A549 (cell line): ENCODE measurements around the gene ATN1.

Experiments
- CBX2 ChIP-seq: fragments of 200-600 bp; sonication (generic); IDR thresholded peaks from 2 replicates; pipeline ENCODE4 v1.6.1; 2016; ENCODE audit warnings: low read depth, mild to moderate bottlenecking, borderline replicate concordance
- CEBPB ChIP-seq, 2 experiments: fragments of >200 bp in 1 of 2; sonication (Bioruptor Twin) in 1 of 2; formaldehyde crosslinking in 1 of 2; IDR thresholded peaks; 2 replicates each; pipeline ENCODE4 v1.6.1; 2012 to 2016
- CTCF ChIP-seq: fragments of >200 bp; sonication (Bioruptor Twin); formaldehyde crosslinking; IDR thresholded peaks from 3 replicates; pipeline ENCODE4 v1.5.1; 2016
- EP300 ChIP-seq, 2 experiments: fragments of >200 bp; sonication (Bioruptor Twin); formaldehyde crosslinking; IDR thresholded peaks; 2 replicates in 1 of 2; 3 replicates in 1 of 2; pipeline ENCODE4 v1.6.1; 2016 to 2017
- FOSL2 ChIP-seq, 2 experiments: fragments of 450-650 bp in 1 of 2; fragments of >200 bp in 1 of 2; sonication (Bioruptor Twin) in 1 of 2; formaldehyde crosslinking; IDR thresholded peaks; 2 replicates each; pipeline versions ENCODE4 v1.5.0 to v1.6.1; 2016 to 2020; ENCODE audit warnings: mild to moderate bottlenecking in 1 of 2, moderate library complexity in 1 of 2
- HOXA7 ChIP-seq: fragments of 250-450 bp; sonication (Bioruptor Pico); IDR thresholded peaks from 2 replicates; pipeline ENCODE4 v1.5.0; 2020; ENCODE audit warnings: mild to moderate bottlenecking, moderate library complexity
- MAX ChIP-seq: IDR thresholded peaks from 2 replicates; pipeline ENCODE4 v1.6.1; 2012
- MAZ ChIP-seq: fragments of 150-350 bp; IDR thresholded peaks from 2 replicates; pipeline ENCODE4 v1.6.1; 2014; ENCODE audit warnings: antibody characterized with exemption, low read depth, low read length, borderline replicate concordance
- PHF8 ChIP-seq: fragments of 200-600 bp; sonication (generic); IDR thresholded peaks from 2 replicates; pipeline ENCODE4 v1.6.1; 2016; ENCODE audit warnings: low read depth, mild to moderate bottlenecking, antibody characterized with exemption, moderate library complexity, borderline replicate concordance
- POLR2A ChIP-seq: IDR thresholded peaks from 2 replicates; pipeline ENCODE4 v1.6.1; 2012; ENCODE audit warnings: mild to moderate bottlenecking, low read length
- RAD21 ChIP-seq, 2 experiments: fragments of >200 bp in 1 of 2; sonication (Bioruptor Twin) in 1 of 2; formaldehyde crosslinking in 1 of 2; IDR thresholded peaks in 1 of 2; conservative IDR thresholded peaks in 1 of 2; 2 replicates in 1 of 2; 3 replicates in 1 of 2; pipeline ENCODE4 v1.6.1; 2012 to 2018; ENCODE audit warnings: inconsistent platforms in 1 of 2
- REST ChIP-seq: fragments of 200-600 bp; sonication (generic); IDR thresholded peaks from 2 replicates; pipeline ENCODE4 v1.6.1; 2016; ENCODE audit warnings: antibody characterized with exemption, mild to moderate bottlenecking, moderate library complexity

GRCh38 chr12:6945613-6946012 lies 17.9 kb downstream of the ATN1 start:
- TF ChIP-seq EP300 (IDR thresholded peaks at IDR 0.05) (no peak), CTCF (no peak), RAD21 (conservative IDR thresholded peaks at IDR 0.05 in 1 of 2, IDR thresholded peaks at IDR 0.05 in 1 of 2) (no peak), MAZ (no peak), REST (no peak), CEBPB (IDR thresholded peaks at IDR 0.05) (no peak), MAX (no peak), PHF8 (no peak), FOSL2 (IDR thresholded peaks at IDR 0.05) (no peak), FOSL2 (CRISPR knock-in tag; IDR thresholded peaks at IDR 0.05) (no peak), CBX2 (no peak), HOXA7 (CRISPR knock-in tag) (no peak), POLR2A (no peak)
